Measurements from ENCODE around the gene PARVB. TPM values are rescaled to one million over a fixed set of nuclear protein-coding genes. Genes with fewer than 3 reads are reported as not detected.

PARVB gene
- total RNA-seq, 1 donor from 2014 or later: 12.7 TPM

DNA sequence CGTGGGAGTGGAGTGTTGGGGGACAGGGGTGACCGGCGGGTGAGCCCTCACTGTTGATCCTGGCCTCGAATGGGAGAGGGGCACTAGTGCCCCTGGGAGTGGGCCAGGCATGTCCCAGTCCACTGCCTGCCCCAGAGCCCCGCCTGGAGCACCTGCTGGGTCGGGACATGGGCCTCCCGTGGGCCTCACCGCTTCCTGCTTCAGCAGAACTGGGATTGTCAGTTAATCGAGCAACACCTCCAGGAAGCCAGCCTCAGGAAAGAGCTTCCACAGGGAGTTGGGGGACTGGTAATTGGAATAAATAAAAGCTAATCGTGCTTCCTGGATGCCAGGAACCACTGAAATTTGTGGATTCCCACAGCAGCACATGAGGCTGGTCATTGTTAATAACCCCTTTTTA is 43.8 kb downstream of the PARVB start:
- Histone ChIP-seq H2AFZ (replicated peaks) (no peak overlapping the region), H3K27ac (no peak overlapping the region), H3K9me3 (ENCODE audit: low read depth) (no peaks in the 10 kb centered on the region), H3K27me3 (no peaks in the 10 kb centered on the region), H3K4me3 (no peak overlapping the region), H3K4me2 (no peak overlapping the region), H3F3A (ENCODE audit: low read depth) (no peaks in the 10 kb centered on the region), H3K4me1 (peaks cover 2% of the 10 kb centered on the region), H3K36me3 (no peaks in the 10 kb centered on the region), H4K20me1 (ENCODE audit: low read depth) (no peaks in the 10 kb centered on the region), H3K79me2 (ENCODE audit: low read depth) (no peaks in the 10 kb centered on the region), H3K9ac (no peak overlapping the region)
- peak overlapping the region; percentile 50 for H3K27ac Mint-ChIP-seq
- peaks cover 12% of the 10 kb centered on the region for H3K27me3 Mint-ChIP-seq (ENCODE audit: insufficient read depth, low read depth)
- no peaks in the 10 kb centered on the region for H3K36me3 Mint-ChIP-seq
- H3K9me3 Mint-ChIP-seq: no peaks in the 10 kb centered on the region
- TF ChIP-seq, protein P1, sequence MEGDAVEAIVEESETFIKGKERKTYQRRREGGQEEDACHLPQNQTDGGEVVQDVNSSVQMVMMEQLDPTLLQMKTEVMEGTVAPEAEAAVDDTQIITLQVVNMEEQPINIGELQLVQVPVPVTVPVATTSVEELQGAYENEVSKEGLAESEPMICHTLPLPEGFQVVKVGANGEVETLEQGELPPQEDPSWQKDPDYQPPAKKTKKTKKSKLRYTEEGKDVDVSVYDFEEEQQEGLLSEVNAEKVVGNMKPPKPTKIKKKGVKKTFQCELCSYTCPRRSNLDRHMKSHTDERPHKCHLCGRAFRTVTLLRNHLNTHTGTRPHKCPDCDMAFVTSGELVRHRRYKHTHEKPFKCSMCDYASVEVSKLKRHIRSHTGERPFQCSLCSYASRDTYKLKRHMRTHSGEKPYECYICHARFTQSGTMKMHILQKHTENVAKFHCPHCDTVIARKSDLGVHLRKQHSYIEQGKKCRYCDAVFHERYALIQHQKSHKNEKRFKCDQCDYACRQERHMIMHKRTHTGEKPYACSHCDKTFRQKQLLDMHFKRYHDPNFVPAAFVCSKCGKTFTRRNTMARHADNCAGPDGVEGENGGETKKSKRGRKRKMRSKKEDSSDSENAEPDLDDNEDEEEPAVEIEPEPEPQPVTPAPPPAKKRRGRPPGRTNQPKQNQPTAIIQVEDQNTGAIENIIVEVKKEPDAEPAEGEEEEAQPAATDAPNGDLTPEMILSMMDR (IDR thresholded peaks at IDR 0.05): no peak
- TF ChIP-seq EZH2 (IDR thresholded peaks at IDR 0.05): no peak
- TF ChIP-seq EZH2phosphoT487 (IDR thresholded peaks at IDR 0.05): no peak
- peaks cover 14% of the 10 kb centered on the region for H3K4me1 Mint-ChIP-seq
- no peak for DNase-seq (ENCODE audit: low spot score)
- H3K4me3 Mint-ChIP-seq: no peak overlapping the region

- H3K36me3 ChIP-seq: no peaks in the 10 kb centered on the region
- Mint-ChIP-seq H3K36me3 (no peaks in the 10 kb centered on the region), H3K27me3 (ENCODE audit: insufficient read depth, low read depth) (peaks cover 10% of the 10 kb centered on the region), H3K4me3 (no peak overlapping the region), H3K4me1 (peaks cover 17% of the 10 kb centered on the region), H3K9me3 (no peaks in the 10 kb centered on the region), H3K27ac (peak overlapping the region; percentile 21)
- DNase-seq (ENCODE audit: low spot score): no peak
- H2AFZ ChIP-seq (replicated peaks): no peak overlapping the region
- no peaks in the 10 kb centered on the region for H3F3A ChIP-seq (ENCODE audit: low read depth)
- H3K4me2 ChIP-seq: no peak overlapping the region
- no peaks in the 10 kb centered on the region for H3K4me1 ChIP-seq
- no peak overlapping the region for H3K9ac ChIP-seq
- no peaks in the 10 kb centered on the region for H3K79me2 ChIP-seq (ENCODE audit: low read depth)
- no peak overlapping the region for H3K27ac ChIP-seq
- H4K20me1 ChIP-seq (ENCODE audit: low read depth): no peaks in the 10 kb centered on the region
- H3K27me3 ChIP-seq: no peaks in the 10 kb centered on the region
- no peaks in the 10 kb centered on the region for H3K9me3 ChIP-seq (ENCODE audit: low read depth)
- H3K4me3 ChIP-seq: no peak overlapping the region
- TF ChIP-seq, protein P1 (IDR thresholded peaks at IDR 0.05): no peak
- TF ChIP-seq EZH2phosphoT487 (IDR thresholded peaks at IDR 0.05): no peak
- no peak for TF ChIP-seq EZH2 (IDR thresholded peaks at IDR 0.05)
Measured at GRCh38 chr22:44068422-44069191, 44.5 kb downstream of the PARVB start.

DNA sequence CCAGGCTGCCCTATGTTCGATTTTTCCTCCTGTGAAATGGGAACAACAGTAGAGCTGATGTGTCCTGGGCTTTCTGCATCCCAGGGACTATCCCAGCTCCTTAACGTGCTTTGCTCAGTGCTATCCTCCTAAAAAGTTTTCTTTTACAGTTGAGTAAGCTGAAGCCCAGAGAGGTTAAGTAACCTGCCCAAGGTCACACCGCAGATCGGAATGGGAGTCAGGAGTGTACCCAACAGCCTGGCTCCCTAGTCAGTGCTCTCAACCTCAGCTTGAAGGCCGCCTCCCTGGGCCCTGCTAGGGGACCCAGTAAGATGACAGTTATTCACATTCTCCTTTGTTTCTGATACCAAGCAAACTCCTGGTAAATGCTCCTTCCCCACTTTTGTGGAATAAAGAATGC is 45.9 kb downstream of the PARVB start:
- no peaks in the 10 kb centered on the region for H3K9me3 Mint-ChIP-seq
- Histone ChIP-seq H3K4me2 (no peak overlapping the region), H3K9me3 (ENCODE audit: low read depth) (no peaks in the 10 kb centered on the region), H3K4me3 (no peak overlapping the region), H3K79me2 (ENCODE audit: low read depth) (no peaks in the 10 kb centered on the region), H4K20me1 (ENCODE audit: low read depth) (no peaks in the 10 kb centered on the region), H3F3A (ENCODE audit: low read depth) (no peaks in the 10 kb centered on the region), H3K36me3 (no peaks in the 10 kb centered on the region), H3K4me1 (no peaks in the 10 kb centered on the region), H2AFZ (replicated peaks) (no peak overlapping the region), H3K27me3 (no peaks in the 10 kb centered on the region), H3K9ac (no peak overlapping the region), H3K27ac (no peak overlapping the region)
- TF ChIP-seq EZH2 (IDR thresholded peaks at IDR 0.05) (no peak), EZH2phosphoT487 (IDR thresholded peaks at IDR 0.05) (no peak)
- TF ChIP-seq, protein P1 (IDR thresholded peaks at IDR 0.05): no peak
- H3K27me3 Mint-ChIP-seq (ENCODE audit: insufficient read depth, low read depth): peaks cover 11% of the 10 kb centered on the region
- peak overlapping the region; percentile 33 for H3K27ac Mint-ChIP-seq
- peaks cover 30% of the 10 kb centered on the region for H3K4me1 Mint-ChIP-seq
- no peak overlapping the region for H3K4me3 Mint-ChIP-seq
- H3K36me3 Mint-ChIP-seq: no peaks in the 10 kb centered on the region
- DNase-seq (ENCODE audit: low spot score): no peak

Measured in neural progenitor cell (in vitro differentiated cells).